Measurements from ENCODE around the gene ABCB1. TPM values are rescaled to one million over a fixed set of nuclear protein-coding genes. Genes with fewer than 3 reads are reported as not detected.

Gene ABCB1
- polyA plus RNA-seq, 1 donor (not counting 4 experiments of a cell fraction or from before 2014, with no cell fraction given) = 0.13 TPM

DNA sequence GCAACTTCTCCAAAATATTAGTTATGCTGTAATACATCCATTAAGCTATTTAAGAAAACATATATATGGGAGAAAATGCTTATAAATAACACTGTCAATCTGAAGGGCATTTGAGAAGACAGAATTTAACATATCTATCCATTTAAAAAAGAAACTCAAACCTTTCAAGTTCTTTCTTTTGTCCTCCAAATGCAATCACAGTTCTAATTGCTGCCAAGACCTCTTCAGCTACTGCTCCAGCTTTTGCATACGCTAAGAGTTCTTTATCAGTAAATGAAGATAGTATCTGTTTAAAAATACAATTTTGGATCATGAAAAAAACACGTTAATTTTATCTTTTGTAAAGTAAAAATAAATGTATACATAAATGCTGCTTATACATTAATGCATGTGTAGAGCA lies 39.6 kb downstream of the ABCB1 start:
- TF ChIP-seq CTCF (optimal IDR thresholded peaks at IDR 0.05 in 1 of 3, IDR thresholded peaks at IDR 0.05 in 1 of 3, conservative IDR thresholded peaks at IDR 0.05 in 1 of 3; ENCODE audit: extremely low read depth in 1 of 3, insufficient read depth in 2 of 3, low read length in 3 of 3) (no peak), EZH2 (IDR thresholded peaks at IDR 0.05; ENCODE audit: low read length) (no peak)
- no peaks in the 10 kb centered on the region for H3K27me3 ChIP-seq (ENCODE audit: control insufficient read depth, extremely low read depth, insufficient read depth, low read length)
- H3K9me3 ChIP-seq (ENCODE audit: control insufficient read depth, low read depth, low read length) = no peaks in the 10 kb centered on the region
- no peaks in the 10 kb centered on the region for H3K9me1 ChIP-seq (ENCODE audit: control insufficient read depth, extremely low read depth, insufficient read depth, low read length)
- no peak overlapping the region for H3K4me3 ChIP-seq (ENCODE audit: control insufficient read depth in 2 of 3, extremely low read depth in 1 of 3, insufficient read depth in 2 of 3, low read depth in 1 of 3, low read length in 3 of 3)
- H3K79me2 ChIP-seq (ENCODE audit: control insufficient read depth, insufficient read depth, low read length) = no peaks in the 10 kb centered on the region
- no peaks in the 10 kb centered on the region for H3K4me1 ChIP-seq (ENCODE audit: control insufficient read depth, extremely low read depth, insufficient read depth, low read length)
- dilution Hi-C loops (cut with MboI; ENCODE audit: extremely low pct_ligation_motif_present, low sequenced_read_pairs) = no loop called here
- no peaks in the 10 kb centered on the region for H4K20me1 ChIP-seq (ENCODE audit: control insufficient read depth, extremely low read depth, insufficient read depth, low read length)
- DNase-seq (ENCODE audit: low read depth, low spot score) (no peak), FAIRE-seq (no peak)
- no peak overlapping the region for H3K27ac ChIP-seq (ENCODE audit: control insufficient read depth, insufficient read depth, low read length)
- no peak overlapping the region for H3K9ac ChIP-seq (ENCODE audit: control insufficient read depth, extremely low read depth, insufficient read depth, low read length)
- no peaks in the 10 kb centered on the region for H3K36me3 ChIP-seq (ENCODE audit: control insufficient read depth in 2 of 2, extremely low read depth in 1 of 2, insufficient read depth in 2 of 2, low read length in 2 of 2)
- H3K4me2 ChIP-seq (ENCODE audit: control insufficient read depth, extremely low read depth, insufficient read depth, low read depth, low read length) = no peak overlapping the region
- no peak overlapping the region for H2AFZ ChIP-seq (ENCODE audit: control insufficient read depth, low read length)

DNA sequence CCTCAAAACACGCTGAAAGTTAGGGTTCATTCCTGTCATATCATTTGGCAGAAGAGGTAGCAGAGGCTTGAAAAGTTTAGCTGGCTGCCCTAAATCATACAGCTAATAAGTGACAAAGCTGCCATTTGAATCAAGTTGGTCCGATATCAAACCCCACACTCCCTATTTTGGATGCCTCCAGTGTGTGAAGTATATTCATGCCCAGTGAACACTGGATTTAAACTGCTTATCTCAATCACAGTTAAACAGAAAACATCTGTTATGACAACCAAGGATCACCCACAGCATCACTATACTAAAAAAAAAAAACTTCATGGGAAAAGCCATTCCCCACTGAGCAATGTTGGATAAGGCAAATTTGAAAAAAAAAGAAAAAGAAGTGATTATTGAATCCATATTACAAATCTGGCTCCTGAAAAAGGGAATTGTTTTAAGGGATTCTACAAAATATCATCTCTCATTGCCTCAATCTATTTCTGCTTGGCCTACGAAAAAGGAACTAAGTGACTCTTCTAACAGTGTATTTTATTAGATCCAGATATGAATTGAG lies 48.3 kb downstream of the ABCB1 start:
- H2AFZ ChIP-seq (ENCODE audit: control insufficient read depth, low read length) = no peak overlapping the region
- TF ChIP-seq EZH2 (IDR thresholded peaks at IDR 0.05; ENCODE audit: low read length) (no peak), CTCF (optimal IDR thresholded peaks at IDR 0.05 in 1 of 3, IDR thresholded peaks at IDR 0.05 in 1 of 3, conservative IDR thresholded peaks at IDR 0.05 in 1 of 3; ENCODE audit: extremely low read depth in 1 of 3, insufficient read depth in 2 of 3, low read length in 3 of 3) (no peak)

More for the DNA sequence above, 48.3 kb downstream of the ABCB1 start:
- Histone ChIP-seq H3K4me2 (ENCODE audit: control insufficient read depth, extremely low read depth, insufficient read depth, low read depth, low read length) (no peak overlapping the region), H3K27ac (ENCODE audit: control insufficient read depth, insufficient read depth, low read length) (no peak overlapping the region), H3K9me3 (ENCODE audit: control insufficient read depth, low read depth, low read length) (no peaks in the 10 kb centered on the region), H3K79me2 (ENCODE audit: control insufficient read depth, insufficient read depth, low read length) (no peaks in the 10 kb centered on the region), H3K36me3 (ENCODE audit: control insufficient read depth in 2 of 2, extremely low read depth in 1 of 2, insufficient read depth in 2 of 2, low read length in 2 of 2) (no peaks in the 10 kb centered on the region), H4K20me1 (ENCODE audit: control insufficient read depth, extremely low read depth, insufficient read depth, low read length) (no peaks in the 10 kb centered on the region), H3K4me1 (ENCODE audit: control insufficient read depth, extremely low read depth, insufficient read depth, low read length) (no peaks in the 10 kb centered on the region), H3K9me1 (ENCODE audit: control insufficient read depth, extremely low read depth, insufficient read depth, low read length) (no peaks in the 10 kb centered on the region), H3K4me3 (ENCODE audit: control insufficient read depth in 2 of 3, extremely low read depth in 1 of 3, insufficient read depth in 2 of 3, low read depth in 1 of 3, low read length in 3 of 3) (no peak overlapping the region), H3K27me3 (ENCODE audit: control insufficient read depth, extremely low read depth, insufficient read depth, low read length) (no peaks in the 10 kb centered on the region), H3K9ac (ENCODE audit: control insufficient read depth, extremely low read depth, insufficient read depth, low read length) (no peak overlapping the region)
- no peak for DNase-seq (ENCODE audit: low read depth, low spot score)
- dilution Hi-C loops (cut with MboI; ENCODE audit: extremely low pct_ligation_motif_present, low sequenced_read_pairs) = no loop called here
- FAIRE-seq = no peak

Measured in keratinocyte (primary cell).